Ishikawa (cell line): ENCODE data around the gene SEC16A.

Experiments
- CEBPB ChIP-seq: IDR thresholded peaks from 2 replicates; pipeline ENCODE4 v1.6.1; 2012
- CREB1 ChIP-seq: IDR thresholded peaks from 2 replicates; pipeline ENCODE4 v1.6.1; 2012; ENCODE audit warnings: low read depth
- EGR1 ChIP-seq: IDR thresholded peaks from 2 replicates; pipeline ENCODE4 v1.6.1; 2012
- EP300 ChIP-seq: IDR thresholded peaks from 2 replicates; pipeline ENCODE4 v1.6.1; 2012; ENCODE audit warnings: borderline replicate concordance
- FOXM1 ChIP-seq: IDR thresholded peaks from 2 replicates; pipeline ENCODE4 v1.6.1; 2012; ENCODE audit warnings: low read depth, borderline replicate concordance
- NFIC ChIP-seq: IDR thresholded peaks from 2 replicates; pipeline ENCODE4 v1.6.1; 2012
- RAD21 ChIP-seq: IDR thresholded peaks from 2 replicates; pipeline ENCODE4 v1.6.1; 2012; ENCODE audit warnings: low read depth
- TAF1 ChIP-seq: IDR thresholded peaks from 2 replicates; pipeline ENCODE4 v1.6.1; 2012; ENCODE audit warnings: low read depth, mild to moderate bottlenecking
- TCF12 ChIP-seq: IDR thresholded peaks from 2 replicates; pipeline ENCODE4 v1.6.1; 2012; ENCODE audit warnings: low read depth
- TEAD4 ChIP-seq: IDR thresholded peaks from 2 replicates; pipeline ENCODE4 v1.6.1; 2012
- YY1 ChIP-seq: IDR thresholded peaks from 2 replicates; pipeline ENCODE4 v1.6.1; 2012; ENCODE audit warnings: low read depth
- ZBTB7A ChIP-seq: IDR thresholded peaks from 2 replicates; pipeline ENCODE4 v1.6.1; 2012; ENCODE audit warnings: low read depth
- TF ChIP-seq, protein P1 (sequence below): IDR thresholded peaks from 2 replicates; pipeline ENCODE4 v1.6.1; 2012; ENCODE audit warnings: low read depth, mild to moderate bottlenecking
- TF ChIP-seq, protein P2 (sequence below): IDR thresholded peaks from 2 replicates; pipeline ENCODE4 v1.6.1; 2012
- TF ChIP-seq, protein P3 (sequence below): IDR thresholded peaks from 2 replicates; pipeline ENCODE4 v1.6.1; 2012

Gene SEC16A

DNA sequence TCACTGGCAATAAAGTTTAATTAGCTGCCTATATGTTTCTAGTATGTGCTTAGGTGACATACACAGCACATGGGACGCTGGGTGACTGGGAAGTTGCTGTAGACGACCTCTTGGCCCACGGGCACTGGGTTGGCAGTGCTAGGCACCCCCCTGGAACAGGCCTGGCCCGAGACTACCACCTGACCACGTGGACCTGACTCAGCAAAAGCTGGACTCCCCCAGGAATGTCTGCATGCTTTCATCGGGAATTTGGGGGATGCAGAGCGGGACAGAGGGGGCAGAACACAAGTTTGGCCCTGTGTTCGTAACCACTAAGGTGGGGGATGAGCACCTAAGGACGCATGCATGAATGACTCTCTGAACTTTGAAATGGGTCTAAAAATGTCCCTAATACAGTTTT is 26.6 kb downstream of the SEC16A start:
- TF ChIP-seq CEBPB (no peak), FOXM1 (no peak), CREB1 (no peak), NFIC (no peak), TEAD4 (no peak), YY1 (no peak), RAD21 (no peak), TCF12 (no peak), ZBTB7A (no peak), TAF1 (no peak), EGR1 (no peak), EP300 (no peak)
- TF ChIP-seq, protein P1, sequence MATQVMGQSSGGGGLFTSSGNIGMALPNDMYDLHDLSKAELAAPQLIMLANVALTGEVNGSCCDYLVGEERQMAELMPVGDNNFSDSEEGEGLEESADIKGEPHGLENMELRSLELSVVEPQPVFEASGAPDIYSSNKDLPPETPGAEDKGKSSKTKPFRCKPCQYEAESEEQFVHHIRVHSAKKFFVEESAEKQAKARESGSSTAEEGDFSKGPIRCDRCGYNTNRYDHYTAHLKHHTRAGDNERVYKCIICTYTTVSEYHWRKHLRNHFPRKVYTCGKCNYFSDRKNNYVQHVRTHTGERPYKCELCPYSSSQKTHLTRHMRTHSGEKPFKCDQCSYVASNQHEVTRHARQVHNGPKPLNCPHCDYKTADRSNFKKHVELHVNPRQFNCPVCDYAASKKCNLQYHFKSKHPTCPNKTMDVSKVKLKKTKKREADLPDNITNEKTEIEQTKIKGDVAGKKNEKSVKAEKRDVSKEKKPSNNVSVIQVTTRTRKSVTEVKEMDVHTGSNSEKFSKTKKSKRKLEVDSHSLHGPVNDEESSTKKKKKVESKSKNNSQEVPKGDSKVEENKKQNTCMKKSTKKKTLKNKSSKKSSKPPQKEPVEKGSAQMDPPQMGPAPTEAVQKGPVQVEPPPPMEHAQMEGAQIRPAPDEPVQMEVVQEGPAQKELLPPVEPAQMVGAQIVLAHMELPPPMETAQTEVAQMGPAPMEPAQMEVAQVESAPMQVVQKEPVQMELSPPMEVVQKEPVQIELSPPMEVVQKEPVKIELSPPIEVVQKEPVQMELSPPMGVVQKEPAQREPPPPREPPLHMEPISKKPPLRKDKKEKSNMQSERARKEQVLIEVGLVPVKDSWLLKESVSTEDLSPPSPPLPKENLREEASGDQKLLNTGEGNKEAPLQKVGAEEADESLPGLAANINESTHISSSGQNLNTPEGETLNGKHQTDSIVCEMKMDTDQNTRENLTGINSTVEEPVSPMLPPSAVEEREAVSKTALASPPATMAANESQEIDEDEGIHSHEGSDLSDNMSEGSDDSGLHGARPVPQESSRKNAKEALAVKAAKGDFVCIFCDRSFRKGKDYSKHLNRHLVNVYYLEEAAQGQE = no peak
- TF ChIP-seq, protein P2, sequence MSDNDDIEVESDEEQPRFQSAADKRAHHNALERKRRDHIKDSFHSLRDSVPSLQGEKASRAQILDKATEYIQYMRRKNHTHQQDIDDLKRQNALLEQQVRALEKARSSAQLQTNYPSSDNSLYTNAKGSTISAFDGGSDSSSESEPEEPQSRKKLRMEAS = no peak
- TF ChIP-seq, protein P3, sequence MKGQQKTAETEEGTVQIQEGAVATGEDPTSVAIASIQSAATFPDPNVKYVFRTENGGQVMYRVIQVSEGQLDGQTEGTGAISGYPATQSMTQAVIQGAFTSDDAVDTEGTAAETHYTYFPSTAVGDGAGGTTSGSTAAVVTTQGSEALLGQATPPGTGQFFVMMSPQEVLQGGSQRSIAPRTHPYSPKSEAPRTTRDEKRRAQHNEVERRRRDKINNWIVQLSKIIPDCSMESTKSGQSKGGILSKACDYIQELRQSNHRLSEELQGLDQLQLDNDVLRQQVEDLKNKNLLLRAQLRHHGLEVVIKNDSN = no peak

DNA sequence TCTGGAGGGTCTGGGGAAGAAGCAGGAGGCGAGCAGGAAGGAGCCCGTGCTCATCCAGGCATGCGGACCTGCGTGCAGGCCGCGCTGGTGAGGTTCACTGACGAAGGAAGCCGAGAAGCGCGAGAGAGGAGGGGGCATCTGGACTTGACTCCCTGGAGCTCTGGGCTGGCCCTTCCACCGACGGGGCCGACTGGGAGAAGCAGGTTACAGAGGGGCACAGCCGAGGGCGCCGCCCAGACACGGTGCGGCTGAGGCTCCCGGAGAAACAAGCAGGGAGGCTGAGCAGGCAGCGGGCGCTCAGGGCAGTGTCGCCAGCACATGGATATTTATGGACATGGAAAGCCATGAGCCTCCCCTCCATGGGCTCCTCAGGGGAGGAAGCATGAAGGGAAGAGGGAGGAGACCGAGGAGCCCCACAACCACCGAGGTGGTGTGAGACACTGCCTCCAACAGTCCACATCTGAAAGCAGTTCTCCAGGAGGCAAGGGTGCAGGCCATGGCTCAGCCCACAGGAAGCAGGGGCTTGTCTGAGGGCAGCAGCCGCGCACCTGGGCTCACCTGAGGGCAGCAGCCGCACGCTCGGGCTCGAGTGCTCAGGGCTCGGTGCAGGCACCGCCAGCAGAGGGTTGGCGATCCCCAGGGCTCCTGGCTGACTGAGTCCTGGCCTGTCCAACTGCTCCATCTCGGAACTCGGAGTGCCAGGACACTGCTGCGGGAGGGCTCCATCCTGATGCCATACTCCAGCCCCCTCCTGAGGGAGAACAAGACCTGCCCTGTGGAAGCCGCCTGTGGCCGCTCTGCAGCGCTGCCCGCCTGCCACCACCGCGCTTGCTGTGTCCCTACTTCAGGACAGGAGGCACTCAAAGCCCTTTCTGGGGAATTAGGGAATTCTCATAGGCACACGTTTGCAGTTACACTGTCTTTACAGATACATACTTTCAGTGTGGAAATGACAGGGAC is 27.5 kb downstream of the SEC16A start:
- TF ChIP-seq, protein P2 = no peak
- TF ChIP-seq CEBPB (no peak), RAD21 (no peak), YY1 (no peak), EP300 (no peak), TAF1 (no peak)

DNA sequence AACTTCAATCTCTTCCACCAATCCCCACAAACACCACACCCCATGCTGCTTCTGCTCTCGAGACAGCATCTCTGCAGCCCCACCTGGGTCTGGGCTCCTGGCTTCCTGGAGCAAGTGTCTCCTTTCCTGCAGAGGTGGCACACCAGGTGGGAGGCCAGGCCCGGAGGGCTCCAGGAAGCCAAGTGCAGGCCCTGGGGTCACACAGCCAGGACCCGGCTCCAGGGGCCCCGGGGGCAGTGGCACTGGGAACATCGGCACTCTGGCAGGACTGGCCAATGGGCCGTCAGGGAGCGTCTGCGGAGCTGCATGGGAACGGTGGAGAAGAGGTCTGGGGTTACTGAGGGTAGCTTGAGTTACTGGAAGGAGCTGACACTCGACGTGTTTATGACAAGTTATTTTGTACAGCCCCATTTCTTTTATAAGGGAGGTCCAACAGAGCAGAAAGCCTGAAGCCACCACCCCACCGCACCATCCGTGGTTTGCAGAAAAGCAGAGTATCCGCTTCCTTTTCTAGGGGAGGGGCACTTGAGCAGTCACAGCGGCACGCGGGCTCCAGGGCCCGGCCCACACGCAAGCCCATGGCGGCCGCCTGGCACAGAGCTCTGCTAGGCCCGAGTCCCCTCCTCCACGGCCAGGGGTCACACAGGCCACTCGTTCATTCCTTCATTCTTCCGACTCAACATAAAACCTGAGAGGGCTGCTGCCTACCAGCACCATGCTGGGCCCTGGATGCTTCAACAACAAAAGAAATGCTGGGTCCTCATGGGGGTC is 28.6 kb downstream of the SEC16A start:
- TF ChIP-seq TEAD4 (no peak), CREB1 (no peak), TAF1 (no peak), RAD21 (no peak), CEBPB (no peak), NFIC (no peak), ZBTB7A (no peak), FOXM1 (no peak), EP300 (no peak)
- TF ChIP-seq, protein P1 = no peak
- TF ChIP-seq, protein P3 = no peak
- TF ChIP-seq, protein P2 = no peak

DNA sequence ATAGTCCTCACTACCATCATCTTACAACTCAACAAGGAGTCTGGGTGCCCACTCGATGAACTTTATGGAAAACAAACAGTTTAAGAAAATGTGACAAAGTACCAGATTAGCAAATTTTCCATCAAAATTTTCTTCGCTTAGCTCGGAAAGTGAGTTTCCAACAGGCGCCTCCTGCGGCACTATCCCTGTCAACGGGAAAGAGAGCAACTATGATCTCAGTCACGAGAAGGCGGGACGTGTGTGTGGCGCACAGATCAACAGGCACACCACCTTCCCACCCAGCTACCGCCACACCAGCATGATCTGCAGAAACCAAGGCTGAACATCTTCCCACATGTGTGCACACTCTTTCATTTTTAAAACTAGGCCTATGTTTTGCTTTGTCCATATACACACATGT is 29.5 kb downstream of the SEC16A start:
- TF ChIP-seq, protein P1 = no peak
- TF ChIP-seq ZBTB7A (no peak), CREB1 (no peak), TCF12 (no peak), EP300 (no peak), TAF1 (no peak), EGR1 (no peak), RAD21 (no peak), NFIC (no peak), CEBPB (no peak), TEAD4 (no peak), YY1 (no peak), FOXM1 (no peak)
- TF ChIP-seq, protein P2 = no peak
- TF ChIP-seq, protein P3 = no peak
